Germinal center (tissue), 1 donor: ENCODE measurements around the gene LMF1.
"Not testable (repeated sequence)": the region's sequence is repeated elsewhere in the genome, so short reads cannot be mapped to it uniquely, and the experiment has no call there.

Experiments used
- DNase-seq: peaks from one replicate; pipeline ENCODE4 v3.0.0; 2012; ENCODE audit warnings: mixed read lengths, low spot score

LMF1 gene

GRCh38 chr16:850668-851067, 120.1 kb downstream of the LMF1 start:
- no peak for DNase-seq

GRCh38 chr16:848510-849253, 122.1 kb downstream of the LMF1 start:
- no peak for DNase-seq

- no peak for DNase-seq
These were observed 122.9 kb downstream of the LMF1 start for GRCh38 chr16:847681-848445.

- no peak for DNase-seq
These were observed 123.6 kb downstream of the LMF1 start for GRCh38 chr16:847151-847550.

- DNase-seq: no peak
These were observed 125.4 kb downstream of the LMF1 start for GRCh38 chr16:845351-845745.

GRCh38 chr16:844638-845350, 126.0 kb downstream of the LMF1 start:
- DNase-seq: no peak

GRCh38 chr16:843771-844170, 127.0 kb downstream of the LMF1 start:
- DNase-seq: no peak

GRCh38 chr16:842711-843560, 127.8 kb downstream of the LMF1 start:
- no peak for DNase-seq

GRCh38 chr16:842061-842476, 128.7 kb downstream of the LMF1 start:
- no peak for DNase-seq

- DNase-seq: no peak
These were observed 129.2 kb downstream of the LMF1 start for GRCh38 chr16:841455-842060.

GRCh38 chr16:840561-841454, 130.0 kb downstream of the LMF1 start:
- DNase-seq: no peak

GRCh38 chr16:839643-840408, 131.0 kb downstream of the LMF1 start:
- DNase-seq: no peak

- no peak for DNase-seq
These were observed 132.0 kb downstream of the LMF1 start for GRCh38 chr16:838741-839140.

- DNase-seq: not testable (repeated sequence)
These were observed 134.0 kb downstream of the LMF1 start for GRCh38 chr16:836822-837221.

GRCh38 chr16:836221-836620, 134.6 kb downstream of the LMF1 start:
- no peak for DNase-seq

- DNase-seq: no peak
These were observed 135.4 kb downstream of the LMF1 start for GRCh38 chr16:835373-835772.

- no peak for DNase-seq
These were observed 137.4 kb downstream of the LMF1 start for GRCh38 chr16:833411-833810.

- no peak for DNase-seq
These were observed 138.0 kb downstream of the LMF1 start for GRCh38 chr16:832652-833336.
